Endothelial cell of umbilical vein (primary cell): ENCODE data around the gene TMEM154. TPM values are rescaled to one million over a fixed set of nuclear protein-coding genes. Genes with fewer than 3 reads are reported as not detected.

Experiments
- BruUV-seq: library from RNA; stranded (reverse); fragments of 400-500 nt; replicated peaks from 2 replicates; lab custom pipeline; 2021; lab: Mats Ljungman, UMichigan
- CTCF ChIA-PET: fragments of 300-600, 350-600 bp; sonication (Branson Sonifier 250); formaldehyde crosslinking; loops from one replicate; lab custom pipeline; 2021; ENCODE audit warnings: antibody characterized with exemption, inconsistent platforms; lab: Charles Lee
- POLR2A ChIA-PET: fragments of 300-600, 350-600 bp; sonication (Branson Sonifier 250); formaldehyde crosslinking; loops from one replicate; lab custom pipeline; 2021; ENCODE audit warnings: antibody characterized with exemption, inconsistent platforms; lab: Charles Lee
- DNase-seq: peaks from one replicate; pipeline ENCODE4 v3.0.0-alpha.2; 2011; ENCODE audit warnings: low read depth, low spot score
- FAIRE-seq: peaks from 2 replicates; lab custom pipeline; 2011; peaks lifted over from hg19 to GRCh38; lab: Jason Lieb, UNC
- H2AFZ ChIP-seq: 2 replicates; pipeline ENCODE4 v1.6.0; 2012; ENCODE audit warnings: low read depth, low read length, control low read depth, inconsistent platforms
- H3K27ac ChIP-seq: 2 replicates; pipeline ENCODE4 v1.5.1; 2011; ENCODE audit warnings: low read depth, mild to moderate bottlenecking, control low read depth, low read length, moderate library complexity; ENCODE audit not compliant: insufficient read depth
- H3K27me3 ChIP-seq, 2 experiments: 2 replicates each; pipeline versions ENCODE4 v1.6.0 to v1.6.1; 2011; ENCODE audit warnings: low read length in 2 of 2, mixed read lengths in 1 of 2; ENCODE audit not compliant: control insufficient read depth in 2 of 2, insufficient read depth in 2 of 2
- H3K36me3 ChIP-seq, 2 experiments: 2 replicates in 1 of 2; 3 replicates in 1 of 2; pipeline ENCODE4 v1.5.1; 2011; ENCODE audit warnings: low read length in 2 of 2, mild to moderate bottlenecking in 1 of 2, moderate library complexity in 1 of 2; ENCODE audit not compliant: control insufficient read depth in 2 of 2, insufficient read depth in 2 of 2; ENCODE audit errors: extremely low read depth in 1 of 2
- H3K4me1 ChIP-seq: 3 replicates; pipeline ENCODE4 v1.5.1; 2011; ENCODE audit warnings: mild to moderate bottlenecking, low read length; ENCODE audit not compliant: control insufficient read depth, insufficient read depth; ENCODE audit errors: extremely low read depth
- H3K4me2 ChIP-seq: 2 replicates; pipeline ENCODE4 v1.6.1; 2011; ENCODE audit warnings: low read length, control low read depth, mixed read lengths; ENCODE audit not compliant: insufficient read depth
- H3K4me3 ChIP-seq, 3 experiments: fragments of 200-600 bp in 1 of 3; sonication (generic), shearing (Covaris generic) in 1 of 3; replicated peaks in 1 of 3; 2 replicates each; pipeline ENCODE4 v1.5.1; 2011 to 2016; ENCODE audit warnings: control low read depth in 3 of 3, low read length in 3 of 3, mild to moderate bottlenecking in 2 of 3, inconsistent platforms in 1 of 3, low read depth in 1 of 3, moderate library complexity in 1 of 3; ENCODE audit not compliant: insufficient read depth in 1 of 3
- H3K79me2 ChIP-seq: 2 replicates; pipeline ENCODE4 v1.6.0; 2012; ENCODE audit warnings: low read length, inconsistent platforms; ENCODE audit not compliant: control insufficient read depth, insufficient read depth
- H3K9ac ChIP-seq: replicated peaks from 2 replicates; pipeline ENCODE3; 2011; ENCODE audit warnings: low read length, control low read depth; ENCODE audit not compliant: insufficient read depth; ENCODE audit errors: extremely low read depth
- H3K9me1 ChIP-seq: replicated peaks from 3 replicates; pipeline ENCODE4 v1.6.0; 2011; ENCODE audit warnings: mild to moderate bottlenecking, low read length; ENCODE audit not compliant: control insufficient read depth, insufficient read depth; ENCODE audit errors: extremely low read depth
- H3K9me3 ChIP-seq: replicated peaks from 2 replicates; pipeline ENCODE4 v1.5.1; 2012; ENCODE audit warnings: low read length, inconsistent platforms; ENCODE audit not compliant: control insufficient read depth, insufficient read depth
- H4K20me1 ChIP-seq: replicated peaks from 2 replicates; pipeline ENCODE3; 2011; ENCODE audit warnings: mild to moderate bottlenecking, low read length; ENCODE audit not compliant: control insufficient read depth, insufficient read depth; ENCODE audit errors: extremely low read depth
- EZH2 ChIP-seq: IDR thresholded peaks from 2 replicates; pipeline ENCODE4 v1.6.1; 2012; ENCODE audit warnings: borderline replicate concordance, low read depth, mild to moderate bottlenecking, moderate library complexity, low read length, inconsistent platforms; ENCODE audit not compliant: severe bottlenecking
- FOS ChIP-seq: IDR thresholded peaks from 2 replicates; pipeline ENCODE4 v1.6.1; 2011; ENCODE audit warnings: mild to moderate bottlenecking, low read length, moderate library complexity, borderline replicate concordance; ENCODE audit not compliant: insufficient read depth
- GATA2 ChIP-seq: IDR thresholded peaks from 2 replicates; pipeline ENCODE4 v1.7.0; 2011; ENCODE audit warnings: low read depth, mild to moderate bottlenecking, moderate library complexity, mixed read lengths, low read length; ENCODE audit not compliant: insufficient read length, insufficient read depth
- JUN ChIP-seq: IDR thresholded peaks from 2 replicates; pipeline ENCODE4 v1.6.1; 2011; ENCODE audit warnings: borderline replicate concordance, low read depth; ENCODE audit not compliant: insufficient read length, insufficient read depth
- MYC ChIP-seq: IDR thresholded peaks from one replicate; pipeline ENCODE4 v1.6.1; 2011; ENCODE audit warnings: mild to moderate bottlenecking, low read depth, low read length
- POLR2A ChIP-seq: IDR thresholded peaks from 2 replicates; pipeline ENCODE4 v1.6.1; 2012; ENCODE audit warnings: low read depth, mild to moderate bottlenecking, control low read depth, low read length
- POLR2AphosphoS5 ChIP-seq: IDR thresholded peaks from 2 replicates; pipeline ENCODE4 v1.6.1; 2012; ENCODE audit warnings: low read depth, mild to moderate bottlenecking, control low read depth, low read length, moderate library complexity; ENCODE audit not compliant: insufficient read depth
- dilution Hi-C: fragments of 300-500 bp; cut with MboI; formaldehyde crosslinking; loops from one replicate; pipeline ENCODE4 v1.15.0; 2019; ENCODE audit warnings: low sequenced_read_pairs; ENCODE audit not compliant: extremely low pct_ligation_motif_present
- intact Hi-C: fragments of 100-400 bp; cut with micrococcal nuclease; formaldehyde crosslinking; loops from one replicate; pipeline ENCODE4 v1.10.0; 2022
- polyA plus RNA-seq, 4 experiments: library from polyadenylated mRNA; depleted of rRNA in 3 of 4; stranded (reverse) in 3 of 4; unstranded in 1 of 4; fragments of >200 nt; gene quantifications; 2 replicates each; pipeline versions ENCODE4 v1.2.1 to v1.2.3, GENCODE V29; 2011 to 2012; ENCODE audit warnings: missing spikeins in 1 of 4
- total RNA-seq: library from RNA; stranded (reverse); gene quantifications from 2 replicates; pipeline ENCODE4 v1.2.3, GENCODE V29; 2021
- TF ChIP-seq, protein P1 (sequence below), 2 donors: IDR thresholded peaks; 1 replicate in 1 of 2; 2 replicates in 1 of 2; pipeline ENCODE4 v1.5.1; 2011; ENCODE audit warnings: low read length in 2 of 2, mild to moderate bottlenecking in 2 of 2, moderate library complexity in 2 of 2, control low read depth in 1 of 2, inconsistent platforms in 1 of 2, low read depth in 1 of 2; ENCODE audit not compliant: insufficient read depth in 1 of 2; ENCODE audit errors: extremely low read depth in 1 of 2
- TF ChIP-seq, protein P2 (sequence below): IDR thresholded peaks from 2 replicates; pipeline ENCODE4 v1.6.1; 2011; ENCODE audit not compliant: insufficient read depth, insufficient read length

TMEM154 gene
- total and polyA plus RNA-seq, 2 donors (not counting 3 experiments of a cell fraction or from before 2014, with no cell fraction given) = 5.4 to 50.0 TPM

DNA sequence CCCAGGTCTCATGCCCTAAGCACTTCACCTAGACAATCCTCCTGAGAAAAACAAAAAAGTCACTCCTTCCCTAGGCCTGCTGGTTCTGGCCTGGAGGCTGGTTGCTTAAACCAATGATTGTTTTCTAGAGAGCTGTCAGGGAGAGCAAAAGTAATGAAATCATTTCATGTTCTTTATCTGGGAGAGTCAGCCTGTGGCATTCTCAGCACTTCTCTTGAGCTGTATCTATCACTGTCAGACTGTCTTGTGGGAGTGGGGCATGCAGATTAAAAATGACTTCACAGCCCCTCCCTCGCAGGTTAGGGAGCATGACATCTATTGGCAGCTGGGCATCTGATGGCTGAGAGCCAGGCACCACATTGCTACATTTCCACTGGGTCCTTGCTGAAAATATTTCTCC lies 20.4 kb upstream of the TMEM154 start:
- Histone ChIP-seq H4K20me1 (no peaks in the 10 kb centered on the region), H3K4me2 (no peak overlapping the region), H3K27me3 (peaks cover 9 to 10% of the 10 kb centered on the region in 2 experiments), H2AFZ (no peak overlapping the region), H3K9me3 (no peaks in the 10 kb centered on the region), H3K36me3 (no peaks in the 10 kb centered on the region), H3K4me3 (no peak overlapping the region), H3K79me2 (no peaks in the 10 kb centered on the region), H3K27ac (no peak overlapping the region), H3K9me1 (no peaks in the 10 kb centered on the region), H3K4me1 (no peaks in the 10 kb centered on the region), H3K9ac (no peak overlapping the region)
- ChIA-PET POLR2A (no interaction called here), CTCF (interaction anchor here (1.3 kb wide), 1 partner anchor 19 kb away, joined by 3 read pairs; no protein-coding TSS in a partner anchor)
- intact Hi-C loops = no loop called here
- no TSS peak for BruUV-seq
- FAIRE-seq (no peak), DNase-seq (no peak)
- TF ChIP-seq FOS (no peak), EZH2 (no peak), POLR2A (no peak), POLR2AphosphoS5 (no peak)
- TF ChIP-seq, protein P1, sequence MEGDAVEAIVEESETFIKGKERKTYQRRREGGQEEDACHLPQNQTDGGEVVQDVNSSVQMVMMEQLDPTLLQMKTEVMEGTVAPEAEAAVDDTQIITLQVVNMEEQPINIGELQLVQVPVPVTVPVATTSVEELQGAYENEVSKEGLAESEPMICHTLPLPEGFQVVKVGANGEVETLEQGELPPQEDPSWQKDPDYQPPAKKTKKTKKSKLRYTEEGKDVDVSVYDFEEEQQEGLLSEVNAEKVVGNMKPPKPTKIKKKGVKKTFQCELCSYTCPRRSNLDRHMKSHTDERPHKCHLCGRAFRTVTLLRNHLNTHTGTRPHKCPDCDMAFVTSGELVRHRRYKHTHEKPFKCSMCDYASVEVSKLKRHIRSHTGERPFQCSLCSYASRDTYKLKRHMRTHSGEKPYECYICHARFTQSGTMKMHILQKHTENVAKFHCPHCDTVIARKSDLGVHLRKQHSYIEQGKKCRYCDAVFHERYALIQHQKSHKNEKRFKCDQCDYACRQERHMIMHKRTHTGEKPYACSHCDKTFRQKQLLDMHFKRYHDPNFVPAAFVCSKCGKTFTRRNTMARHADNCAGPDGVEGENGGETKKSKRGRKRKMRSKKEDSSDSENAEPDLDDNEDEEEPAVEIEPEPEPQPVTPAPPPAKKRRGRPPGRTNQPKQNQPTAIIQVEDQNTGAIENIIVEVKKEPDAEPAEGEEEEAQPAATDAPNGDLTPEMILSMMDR (IDR thresholded peaks at IDR 0.05; ENCODE audit: extremely low read depth in 1 of 2, insufficient read depth in 1 of 2, low read depth in 1 of 2, low read length in 2 of 2) = no peak
- dilution Hi-C loops = no loop called here

DNA sequence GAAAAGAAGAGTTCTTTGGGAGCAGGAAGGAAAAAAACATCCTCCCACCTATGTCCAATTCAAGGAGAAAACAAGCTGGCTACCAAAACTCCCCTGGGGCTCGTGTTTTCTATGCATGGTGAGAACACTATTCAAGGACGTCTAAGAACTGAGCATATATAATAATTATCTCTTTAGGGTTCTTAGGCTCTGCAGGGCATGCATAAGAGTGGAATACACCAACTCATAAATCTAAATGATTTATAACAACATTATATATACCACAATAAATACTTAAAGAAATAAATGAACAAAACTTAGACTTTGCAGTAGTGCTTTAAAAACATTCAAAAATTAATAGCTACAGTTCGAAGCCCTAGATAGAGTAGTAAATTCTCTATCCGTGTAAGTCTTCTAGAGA lies 19.5 kb upstream of the TMEM154 start:
- H3K79me2 ChIP-seq = no peaks in the 10 kb centered on the region
- H3K4me1 ChIP-seq = no peaks in the 10 kb centered on the region
- DNase-seq = no peak
- TF ChIP-seq JUN = no peak
- TF ChIP-seq, protein P2, sequence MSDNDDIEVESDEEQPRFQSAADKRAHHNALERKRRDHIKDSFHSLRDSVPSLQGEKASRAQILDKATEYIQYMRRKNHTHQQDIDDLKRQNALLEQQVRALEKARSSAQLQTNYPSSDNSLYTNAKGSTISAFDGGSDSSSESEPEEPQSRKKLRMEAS = no peak
- no peak for TF ChIP-seq POLR2AphosphoS5
- TF ChIP-seq, protein P1 (IDR thresholded peaks at IDR 0.05; ENCODE audit: extremely low read depth in 1 of 2, insufficient read depth in 1 of 2, low read depth in 1 of 2, low read length in 2 of 2) = no peak
- TF ChIP-seq EZH2 = no peak
- no peak for TF ChIP-seq GATA2
- no peak for TF ChIP-seq FOS
- TF ChIP-seq POLR2A = no peak
- no peak for TF ChIP-seq MYC
- H3K27me3 ChIP-seq = peaks cover 9 to 10% of the 10 kb centered on the region in 2 experiments
- H4K20me1 ChIP-seq = no peaks in the 10 kb centered on the region
- no TSS peak for BruUV-seq
- intact Hi-C loops (no loop called here), dilution Hi-C loops (no loop called here)
- H3K9me3 ChIP-seq = no peaks in the 10 kb centered on the region
- H3K9ac ChIP-seq = no peak overlapping the region
- H3K4me3 ChIP-seq = no peak overlapping the region
- H3K4me2 ChIP-seq = no peak overlapping the region
- ChIA-PET POLR2A (no interaction called here), CTCF (interaction anchor here (1.3 to 1.8 kb wide), 2 partner anchors 18 to 198 kb away, joined by 3 to 6 read pairs; no protein-coding TSS in a partner anchor)
- H2AFZ ChIP-seq = no peak overlapping the region
- H3K36me3 ChIP-seq = no peaks in the 10 kb centered on the region
- no peak overlapping the region for H3K27ac ChIP-seq
- H3K9me1 ChIP-seq = no peaks in the 10 kb centered on the region
- no peak for FAIRE-seq
